Femur (tissue), 1 donor: ENCODE measurements around the gene EMP1.
"Not testable (repeated sequence)": the region's sequence is repeated elsewhere in the genome, so short reads cannot be mapped to it uniquely, and the experiment has no call there.

Experiments
- DNase-seq: peaks from one replicate; pipeline ENCODE4 v3.0.0-alpha.2; 2017

EMP1 gene

GRCh38 chr12:13259625-13260024, 63.1 kb downstream of the EMP1 start:
- DNase-seq: not testable (repeated sequence)

- DNase-seq: not testable (repeated sequence)
Measured at GRCh38 chr12:13267826-13268225, 71.3 kb downstream of the EMP1 start.

GRCh38 chr12:13268581-13268980, 72.1 kb downstream of the EMP1 start:
- DNase-seq: no peak
